Stimulated activated memory B cell treated with anti-CD40 and anti-IgM and Interleukin-4, amounts not matched to agents 10 μg/mL and 1 μg/mL and 100 μg/mL, for 72 hours (primary cell): ENCODE data around the gene IVD.

ENCODE experiments used
- ATAC-seq: fragments of 150-1000 bp; cut with Tn5 transposase; 2 replicates; pipeline ENCODE4 v1.10.0; 2021
- H3K27ac Mint-ChIP-seq: one replicate; pipeline ENCODE4 v1.8.0; 2022; ENCODE audit warnings: mild to moderate bottlenecking, mixed read lengths
- H3K27me3 Mint-ChIP-seq: one replicate; pipeline ENCODE4 v1.8.0; 2022; ENCODE audit warnings: mixed read lengths
- H3K36me3 Mint-ChIP-seq: one replicate; pipeline ENCODE4 v1.8.0; 2022; ENCODE audit warnings: mixed read lengths
- H3K4me1 Mint-ChIP-seq: one replicate; pipeline ENCODE4 v1.8.0; 2022; ENCODE audit warnings: mixed read lengths
- H3K4me3 Mint-ChIP-seq: one replicate; pipeline ENCODE4 v1.8.0; 2022; ENCODE audit warnings: mild to moderate bottlenecking, moderate library complexity, mixed read lengths
- H3K9me3 Mint-ChIP-seq: one replicate; pipeline ENCODE4 v1.8.0; 2022; ENCODE audit warnings: mixed read lengths

Gene IVD

DNA sequence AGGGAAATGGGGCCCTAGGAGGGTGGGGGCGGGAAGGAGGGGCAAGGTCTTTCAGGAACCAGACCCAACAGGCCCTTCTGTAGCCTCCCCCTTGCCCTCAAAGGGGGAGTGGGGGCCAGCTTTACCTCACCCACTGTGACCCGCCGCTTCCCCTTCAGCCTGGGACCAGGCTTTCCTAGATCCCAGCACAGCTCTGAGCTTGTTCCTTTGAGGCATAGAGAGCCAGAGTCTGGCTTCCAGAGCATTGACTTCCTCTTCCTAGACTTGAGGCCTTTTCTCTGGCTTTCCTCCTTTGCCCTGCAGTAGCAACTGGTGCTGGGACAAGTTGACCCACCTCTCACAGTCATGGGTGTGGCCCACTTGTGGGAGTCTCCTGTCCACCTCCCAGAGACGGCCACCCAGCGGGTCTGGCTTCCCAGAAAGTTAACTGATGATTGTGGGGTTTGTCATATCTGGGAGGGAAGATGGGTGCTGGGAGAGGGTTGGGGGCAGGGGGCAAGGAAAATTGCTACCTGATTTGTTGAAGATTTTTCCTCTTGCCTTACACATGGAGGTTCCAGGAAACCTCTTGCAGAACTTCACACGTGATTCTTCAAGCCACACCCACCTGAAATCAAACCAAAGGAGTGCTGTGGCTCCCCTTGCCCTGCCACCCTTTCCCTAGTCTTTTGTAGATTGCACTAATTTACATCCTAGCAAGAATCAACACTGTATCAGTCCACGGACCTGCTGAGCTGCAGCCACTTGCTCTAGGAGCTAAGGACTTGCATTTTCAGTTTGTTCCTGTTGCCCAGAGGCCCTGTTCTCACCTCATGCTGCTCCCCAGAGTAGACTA lies 61.0 kb downstream of the IVD start:
- Mint-ChIP-seq H3K4me1 (peaks cover 10% of the 10 kb centered on the region), H3K36me3 (peaks cover 22% of the 10 kb centered on the region), H3K9me3 (no peaks in the 10 kb centered on the region), H3K27me3 (no peaks in the 10 kb centered on the region), H3K27ac (no peak overlapping the region), H3K4me3 (no peak overlapping the region)
- no peak for ATAC-seq

DNA sequence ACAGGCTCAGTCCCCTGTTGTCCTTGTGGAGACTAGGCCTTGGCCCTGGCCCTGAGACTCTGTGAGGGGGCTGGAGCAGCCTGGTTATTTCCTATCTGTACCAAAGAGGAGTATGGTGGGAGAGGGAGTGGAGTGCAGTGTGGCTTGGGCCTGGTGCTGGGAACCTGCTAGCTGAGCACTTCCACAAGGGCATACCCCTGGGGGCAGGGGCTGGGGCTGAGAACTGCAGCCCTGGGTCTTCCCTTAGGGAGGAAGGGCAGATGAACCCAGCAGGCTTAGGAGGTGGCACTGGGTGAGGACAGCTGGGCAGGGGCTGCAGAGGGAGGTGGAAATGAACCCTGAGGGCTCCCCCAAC lies 61.6 kb downstream of the IVD start:
- ATAC-seq: no peak
- Mint-ChIP-seq H3K4me1 (peaks cover 15% of the 10 kb centered on the region), H3K36me3 (peaks cover 22% of the 10 kb centered on the region), H3K27ac (no peak overlapping the region), H3K27me3 (no peaks in the 10 kb centered on the region), H3K9me3 (no peaks in the 10 kb centered on the region), H3K4me3 (no peak overlapping the region)

DNA sequence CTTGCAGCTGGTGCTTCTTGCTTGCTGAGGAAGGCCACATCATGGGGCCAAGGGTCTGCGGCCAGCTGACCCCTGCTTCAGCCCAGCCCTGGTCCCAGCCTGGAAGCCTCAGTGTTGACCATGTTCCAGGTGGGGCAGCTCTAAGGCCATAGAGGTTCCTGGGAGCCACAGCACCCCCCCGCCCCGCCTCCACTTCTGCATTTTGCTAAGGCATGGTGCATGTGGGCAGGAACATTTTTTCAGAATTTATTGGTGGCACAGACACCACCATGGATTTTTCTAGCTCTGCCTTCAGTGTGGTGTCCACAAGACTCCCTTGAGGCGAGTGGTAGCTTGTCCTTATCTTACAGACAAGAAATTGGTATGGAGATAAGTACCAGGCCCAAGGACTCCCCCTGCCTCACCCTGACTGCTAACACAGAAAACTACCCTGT lies 63.3 kb downstream of the IVD start:
- Mint-ChIP-seq H3K4me1 (peaks cover 24% of the 10 kb centered on the region), H3K36me3 (peaks cover 18% of the 10 kb centered on the region), H3K9me3 (no peaks in the 10 kb centered on the region)

DNA sequence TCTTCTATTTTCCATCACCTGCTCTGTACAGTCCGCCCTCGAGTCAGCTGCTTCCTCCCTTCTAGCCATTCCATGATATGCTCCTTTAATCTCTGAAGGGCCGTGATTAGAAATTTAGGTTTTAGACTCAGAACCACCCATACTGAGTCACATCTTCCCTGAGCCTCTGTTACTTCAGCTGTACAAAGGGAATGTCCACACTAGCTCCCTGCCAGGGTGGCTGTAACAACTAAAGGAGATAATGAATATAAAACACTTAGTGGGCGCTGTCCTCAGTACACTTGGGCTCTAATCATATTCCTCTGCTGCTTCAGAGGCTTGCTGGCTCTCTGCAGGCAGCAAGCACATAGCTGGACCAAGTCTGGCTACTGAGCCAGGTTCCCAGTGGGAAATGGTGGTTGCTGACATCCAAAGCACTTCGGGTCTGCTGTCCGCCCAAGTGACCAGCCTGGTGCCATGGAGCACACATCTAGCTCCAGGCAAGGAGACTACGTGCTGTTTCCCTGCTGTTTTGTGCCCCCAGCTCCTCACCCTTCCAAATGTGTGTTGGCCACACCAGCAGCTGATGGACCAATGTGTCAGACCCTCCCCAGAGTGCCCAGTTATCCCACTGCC lies 64.3 kb downstream of the IVD start:
- H3K4me1 Mint-ChIP-seq: peaks cover 18% of the 10 kb centered on the region

More for the DNA sequence above, 63.3 kb downstream of the IVD start:
- Mint-ChIP-seq H3K4me3 (no peak overlapping the region), H3K27me3 (no peaks in the 10 kb centered on the region), H3K27ac (peak overlapping the region; percentile 1)
- no peak for ATAC-seq

DNA sequence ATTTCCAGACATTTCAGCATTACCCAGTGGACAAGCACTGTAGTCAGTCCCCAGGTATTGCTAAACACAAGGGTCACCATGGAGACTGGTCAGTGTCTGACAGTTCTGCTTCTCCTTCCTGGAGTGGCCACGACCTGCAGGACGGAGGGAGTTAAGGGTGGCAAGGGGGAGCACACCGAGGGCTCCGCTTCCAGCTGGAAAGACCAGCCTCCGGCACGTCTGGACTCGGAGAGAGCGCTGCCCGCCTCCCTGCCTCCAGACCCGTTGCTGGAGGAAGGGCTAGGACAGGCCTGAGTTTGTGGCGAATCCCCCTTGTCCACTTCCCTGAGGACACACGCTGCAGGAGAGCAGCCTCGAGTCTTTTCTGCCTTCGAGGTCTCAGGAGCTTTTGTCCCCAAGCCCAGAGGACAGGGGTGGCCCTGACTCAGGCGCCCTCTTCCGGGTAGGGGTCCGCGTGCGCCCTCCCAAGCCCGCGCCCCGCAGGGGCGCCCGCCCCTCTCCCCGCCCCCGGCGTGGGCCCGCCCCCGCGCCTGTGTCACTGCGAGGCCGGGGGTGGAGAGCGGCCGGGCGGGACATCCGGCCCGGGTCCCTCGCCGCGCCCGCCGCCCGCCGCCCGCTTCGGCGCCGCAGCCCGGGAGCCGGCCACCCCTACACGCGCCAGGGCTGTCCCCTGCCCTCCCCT lies 65.0 kb downstream of the IVD start, which contains the start of gene CHST14:
TSS of gene CHST14 (plus strand) at position 562 of the 682 bp plus-strand sequence. CDS start 230 bp downstream, outside the sequence.
- Mint-ChIP-seq H3K27me3 (no peaks in the 10 kb centered on the region), H3K36me3 (peaks cover 7% of the 10 kb centered on the region), H3K27ac (peak within 1 kb of the TSS; percentile 82), H3K9me3 (no peaks in the 10 kb centered on the region), H3K4me1 (peaks cover 16% of the 10 kb centered on the region), H3K4me3 (peak within 1 kb of the TSS; percentile 84)
- ATAC-seq: peak; percentile 79

More for the DNA sequence above, 64.3 kb downstream of the IVD start:
- ATAC-seq: no peak
- no peaks in the 10 kb centered on the region for H3K9me3 Mint-ChIP-seq
- H3K36me3 Mint-ChIP-seq: peaks cover 11% of the 10 kb centered on the region
- peak overlapping the region; percentile 1 for H3K27ac Mint-ChIP-seq
- H3K4me3 Mint-ChIP-seq: peak overlapping the region; percentile 52
- no peaks in the 10 kb centered on the region for H3K27me3 Mint-ChIP-seq
